IPS DF 6.9 (cell line): Measurements from ENCODE around the gene RABGAP1L.
"Not testable (repeated sequence)": the region's sequence is repeated elsewhere in the genome, so short reads cannot be mapped to it uniquely, and the experiment has no call there.

ENCODE experiments used
- DNase-seq: peaks from one replicate; pipeline ENCODE4 v3.0.0-alpha.2; 2013; ENCODE audit warnings: low read depth, low spot score
- H3K27ac ChIP-seq: one replicate; pipeline ENCODE4 v1.5.1; 2013; ENCODE audit warnings: low read length, control low read depth
- H3K27me3 ChIP-seq: 2 replicates; pipeline ENCODE4 v1.6.1; 2013; ENCODE audit warnings: mild to moderate bottlenecking, low read length; ENCODE audit not compliant: control insufficient read depth, insufficient read depth
- H3K36me3 ChIP-seq: 2 replicates; pipeline ENCODE4 v1.6.1; 2013; ENCODE audit warnings: low read length; ENCODE audit not compliant: control insufficient read depth, insufficient read depth
- H3K4me1 ChIP-seq: 2 replicates; pipeline ENCODE4 v1.6.1; 2013; ENCODE audit warnings: low read length; ENCODE audit not compliant: control insufficient read depth, insufficient read depth
- H3K4me3 ChIP-seq: 2 replicates; pipeline ENCODE4 v1.5.1; 2013; ENCODE audit warnings: mild to moderate bottlenecking, low read length
- H3K9me3 ChIP-seq: 2 replicates; pipeline ENCODE4 v1.6.1; 2013; ENCODE audit warnings: low read length, inconsistent platforms; ENCODE audit not compliant: control insufficient read depth, insufficient read depth
- WGBS: extraction: QIAGEN DNeasy Blood & Tissue Kit; methylation state at CpG from one replicate; pipeline ENCODE4 v1.1.7; 2013; ENCODE audit warnings: mixed read lengths, missing lambda C conversion rate; ENCODE audit not compliant: insufficient read length, insufficient coverage; 5-methylcytosine and 5-hydroxymethylcytosine counted together

Gene RABGAP1L

GRCh38 chr1:175043824-175044223 is 884.5 kb downstream of the RABGAP1L start:
- H3K9me3 ChIP-seq: no peaks in the 10 kb centered on the region
- H3K4me3 ChIP-seq: no peak overlapping the region
- DNase-seq: no peak
- peaks cover 3% of the 10 kb centered on the region; the same call in 1 of the 2 replicates for H3K4me1 ChIP-seq
- no peak overlapping the region for H3K27ac ChIP-seq
- H3K27me3 ChIP-seq: no peaks in the 10 kb centered on the region
- H3K36me3 ChIP-seq: no peaks in the 10 kb centered on the region
- no CpG with 5 or more reads among the region's 19 CpGs for WGBS

GRCh38 chr1:175044591-175044990 is 885.3 kb downstream of the RABGAP1L start:
- H3K9me3 ChIP-seq, H3K4me1 ChIP-seq, DNase-seq, H3K27ac ChIP-seq, H3K4me3 ChIP-seq, H3K36me3 ChIP-seq, H3K27me3 ChIP-seq: not testable (repeated sequence)
- WGBS: no CpG with 5 or more reads among the region's 18 CpGs
